ENCODE measurements around the gene ALOX5. TPM values are rescaled to one million over a fixed set of nuclear protein-coding genes. Genes with fewer than 3 reads are reported as not detected.

Gene ALOX5
- total RNA-seq, 1 donor from 2014 or later: 22.8 TPM

DNA sequence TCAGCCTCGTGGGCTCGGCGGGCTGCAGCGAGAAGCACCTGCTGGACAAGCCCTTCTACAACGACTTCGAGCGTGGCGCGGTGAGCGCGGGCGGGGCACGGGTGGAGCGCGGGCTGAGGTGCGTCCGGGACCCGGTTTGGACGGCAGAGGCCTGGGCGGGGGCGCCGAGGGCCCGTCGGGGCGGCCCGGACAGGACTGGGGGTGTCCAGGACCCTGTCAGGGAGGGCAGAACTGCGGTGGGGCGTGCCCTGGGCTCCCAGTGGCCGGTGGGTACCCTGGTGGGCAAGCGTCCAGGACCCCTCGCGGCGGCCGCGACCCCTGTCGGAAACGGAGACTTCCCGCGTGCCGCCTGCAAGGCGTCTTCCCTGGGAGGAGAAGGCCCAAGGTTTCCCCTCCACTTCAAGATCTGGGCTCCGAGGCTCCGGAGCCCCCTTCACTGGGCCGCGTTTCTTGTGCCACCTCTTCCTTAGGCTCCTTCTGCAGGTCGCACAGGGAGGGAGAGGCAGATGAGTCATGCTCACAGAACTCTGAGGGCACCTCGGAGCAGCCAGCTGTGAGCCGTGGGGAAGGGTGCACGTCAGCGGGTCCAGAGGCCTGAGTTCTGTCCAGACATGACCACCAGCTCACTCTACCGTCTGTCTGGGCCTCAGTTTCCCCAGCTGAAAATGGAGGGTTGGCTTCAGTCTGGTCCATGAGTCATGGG, 485 bp downstream of the ALOX5 start:
- DNase-seq (ENCODE audit: extremely low spot score in 2 of 2): no peak
- Histone ChIP-seq H3K9me3 (no peaks in the 10 kb centered on the region), H3K4me3 (peak overlapping the region; percentile 38 to 42), H3K27me3 (no peaks in the 10 kb centered on the region), H3K36me3 (no peaks in the 10 kb centered on the region), H3K27ac (no peak overlapping the region), H3K4me1 (peaks cover 19% of the 10 kb centered on the region)
- intact Hi-C loops (cut with DNase I): no loop called here
- TF ChIP-seq POLR2AphosphoS5 (IDR thresholded peaks at IDR 0.05; ENCODE audit: insufficient read depth in 1 of 2, low read depth in 1 of 2) (no peak), POLR2A (IDR thresholded peaks at IDR 0.05) (no peak)
- TF ChIP-seq, protein P1, sequence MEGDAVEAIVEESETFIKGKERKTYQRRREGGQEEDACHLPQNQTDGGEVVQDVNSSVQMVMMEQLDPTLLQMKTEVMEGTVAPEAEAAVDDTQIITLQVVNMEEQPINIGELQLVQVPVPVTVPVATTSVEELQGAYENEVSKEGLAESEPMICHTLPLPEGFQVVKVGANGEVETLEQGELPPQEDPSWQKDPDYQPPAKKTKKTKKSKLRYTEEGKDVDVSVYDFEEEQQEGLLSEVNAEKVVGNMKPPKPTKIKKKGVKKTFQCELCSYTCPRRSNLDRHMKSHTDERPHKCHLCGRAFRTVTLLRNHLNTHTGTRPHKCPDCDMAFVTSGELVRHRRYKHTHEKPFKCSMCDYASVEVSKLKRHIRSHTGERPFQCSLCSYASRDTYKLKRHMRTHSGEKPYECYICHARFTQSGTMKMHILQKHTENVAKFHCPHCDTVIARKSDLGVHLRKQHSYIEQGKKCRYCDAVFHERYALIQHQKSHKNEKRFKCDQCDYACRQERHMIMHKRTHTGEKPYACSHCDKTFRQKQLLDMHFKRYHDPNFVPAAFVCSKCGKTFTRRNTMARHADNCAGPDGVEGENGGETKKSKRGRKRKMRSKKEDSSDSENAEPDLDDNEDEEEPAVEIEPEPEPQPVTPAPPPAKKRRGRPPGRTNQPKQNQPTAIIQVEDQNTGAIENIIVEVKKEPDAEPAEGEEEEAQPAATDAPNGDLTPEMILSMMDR (IDR thresholded peaks at IDR 0.05): no peak

GRCh38 chr10:45375101-45375500, 1.1 kb downstream of the ALOX5 start:
- H3K27ac ChIP-seq: no peak overlapping the region
- intact Hi-C loops (cut with DNase I): no loop called here
- no peaks in the 10 kb centered on the region for H3K9me3 ChIP-seq
- no peaks in the 10 kb centered on the region for H3K36me3 ChIP-seq
- H3K27me3 ChIP-seq: no peaks in the 10 kb centered on the region
- TF ChIP-seq POLR2AphosphoS5 (IDR thresholded peaks at IDR 0.05; ENCODE audit: insufficient read depth in 1 of 2, low read depth in 1 of 2) (no peak), POLR2A (IDR thresholded peaks at IDR 0.05) (no peak)
- TF ChIP-seq, protein P1 (IDR thresholded peaks at IDR 0.05): no peak
- DNase-seq (ENCODE audit: extremely low spot score in 2 of 2): no peak
- peak overlapping the region in 1 of 2 donors; percentile 13 for H3K4me3 ChIP-seq
- H3K4me1 ChIP-seq: peaks cover 19% of the 10 kb centered on the region

- no peaks in the 10 kb centered on the region for H3K36me3 ChIP-seq
- H3K4me1 ChIP-seq: peaks cover 19% of the 10 kb centered on the region
- H3K27ac ChIP-seq: no peak overlapping the region
- H3K9me3 ChIP-seq: no peaks in the 10 kb centered on the region
- no peaks in the 10 kb centered on the region for H3K27me3 ChIP-seq
- intact Hi-C loops (cut with DNase I): no loop called here
- TF ChIP-seq POLR2A (IDR thresholded peaks at IDR 0.05): no peak
- TF ChIP-seq, protein P1 (IDR thresholded peaks at IDR 0.05): no peak
- TF ChIP-seq POLR2AphosphoS5 (IDR thresholded peaks at IDR 0.05; ENCODE audit: insufficient read depth in 1 of 2, low read depth in 1 of 2): no peak
- H3K4me3 ChIP-seq: no peak overlapping the region
- no peak for DNase-seq (ENCODE audit: extremely low spot score in 2 of 2)
Observed at GRCh38 chr10:45375716-45376231, 1.8 kb downstream of the ALOX5 start.

- no peaks in the 10 kb centered on the region for H3K27me3 ChIP-seq
- DNase-seq (ENCODE audit: extremely low spot score in 2 of 2): no peak
- no peaks in the 10 kb centered on the region for H3K36me3 ChIP-seq
- intact Hi-C loops (cut with DNase I): no loop called here
- peaks cover 19% of the 10 kb centered on the region for H3K4me1 ChIP-seq
- H3K27ac ChIP-seq: no peak overlapping the region
- TF ChIP-seq, protein P1 (IDR thresholded peaks at IDR 0.05): no peak
- TF ChIP-seq POLR2AphosphoS5 (IDR thresholded peaks at IDR 0.05; ENCODE audit: insufficient read depth in 1 of 2, low read depth in 1 of 2) (no peak), POLR2A (IDR thresholded peaks at IDR 0.05) (no peak)
- H3K4me3 ChIP-seq: no peak overlapping the region
- H3K9me3 ChIP-seq: no peaks in the 10 kb centered on the region
Observed at GRCh38 chr10:45376371-45376801, 2.4 kb downstream of the ALOX5 start.

DNA sequence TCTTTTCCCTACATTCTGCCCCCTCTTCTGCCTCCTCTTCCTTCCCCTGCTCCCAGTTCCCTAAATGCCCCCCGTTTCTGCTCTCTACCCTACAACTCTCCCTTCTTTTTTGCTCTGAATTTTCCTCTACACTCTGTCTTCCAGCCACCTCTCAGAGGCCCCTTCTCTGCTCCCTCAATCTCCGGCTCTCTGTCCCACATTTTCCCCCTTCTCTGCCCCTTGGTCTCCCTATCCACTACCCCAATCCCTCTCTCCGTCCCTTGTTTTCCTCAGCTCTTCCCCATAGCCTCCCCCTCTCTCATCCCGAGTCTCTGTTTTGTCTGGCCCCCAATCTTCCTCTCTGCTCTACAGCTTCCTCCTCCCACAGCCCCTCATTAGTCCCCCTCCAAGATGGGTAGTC, 3.3 kb downstream of the ALOX5 start:
- intact Hi-C loops (cut with DNase I): no loop called here
- TF ChIP-seq POLR2A (IDR thresholded peaks at IDR 0.05) (no peak), POLR2AphosphoS5 (IDR thresholded peaks at IDR 0.05; ENCODE audit: insufficient read depth in 1 of 2, low read depth in 1 of 2) (no peak)
- TF ChIP-seq, protein P1 (IDR thresholded peaks at IDR 0.05): no peak
- Histone ChIP-seq H3K9me3 (no peaks in the 10 kb centered on the region), H3K4me1 (peaks cover 19% of the 10 kb centered on the region), H3K27ac (no peak overlapping the region), H3K27me3 (no peaks in the 10 kb centered on the region), H3K36me3 (no peaks in the 10 kb centered on the region), H3K4me3 (no peak overlapping the region)
- no peak for DNase-seq (ENCODE audit: extremely low spot score in 2 of 2)
